ENCODE data around the gene ANKRD31. TPM values are rescaled to one million over a fixed set of nuclear protein-coding genes. Genes with fewer than 3 reads are reported as not detected.
"Not testable (repeated sequence)": the region's sequence is repeated elsewhere in the genome, so short reads cannot be mapped to it uniquely, and the experiment has no call there.

The ANKRD31 gene
- total RNA-seq, 1 experiment from 2014 or later = 1.5 TPM

DNA sequence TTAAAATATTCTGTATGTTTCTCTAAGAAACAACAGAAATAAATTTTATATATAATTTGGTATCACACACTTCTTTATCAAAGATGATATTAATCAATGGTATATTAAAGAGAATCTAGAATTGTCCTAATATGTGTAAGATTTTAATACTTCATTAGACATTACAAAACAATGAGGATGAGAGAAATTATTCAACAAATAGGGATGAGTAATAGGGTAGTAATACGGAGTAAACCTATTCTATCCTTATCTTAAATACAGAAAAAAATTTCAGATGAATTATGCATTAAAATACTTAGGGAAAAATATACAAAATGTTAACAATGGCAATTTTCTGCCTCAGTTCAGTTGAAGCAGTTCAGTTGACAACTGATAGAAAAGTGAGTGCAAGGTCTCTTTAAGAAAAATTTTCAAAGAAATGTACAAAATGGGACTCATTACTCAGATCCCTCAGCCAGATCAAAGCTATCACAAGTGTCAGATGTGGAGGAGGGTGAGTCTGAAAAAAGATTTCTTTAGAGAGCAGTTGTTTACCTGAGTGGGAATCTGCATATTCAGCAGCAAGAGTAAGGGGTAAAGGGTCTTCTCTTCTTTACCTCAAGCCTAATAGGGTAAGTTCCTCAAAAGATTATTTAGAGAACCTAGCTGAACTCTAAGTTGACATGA lies 127.6 kb downstream of the ANKRD31 start:
- Mint-ChIP-seq H3K9me3 (ENCODE audit: low read depth, unreplicated experiment) (no peaks in the 10 kb centered on the region), H3K4me1 (ENCODE audit: low read depth, unreplicated experiment) (peaks cover 12% of the 10 kb centered on the region), H3K4me3 (ENCODE audit: low read depth, unreplicated experiment) (no peak overlapping the region), H3K27me3 (ENCODE audit: unreplicated experiment) (no peaks in the 10 kb centered on the region), H3K27ac (ENCODE audit: unreplicated experiment) (no peak overlapping the region), H3K36me3 (ENCODE audit: insufficient read depth, unreplicated experiment) (no peaks in the 10 kb centered on the region)
- CTCF ChIA-PET = no interaction called here
- no TSS peak for BruUV-seq (replicated peaks)
- TF ChIP-seq, protein P1, sequence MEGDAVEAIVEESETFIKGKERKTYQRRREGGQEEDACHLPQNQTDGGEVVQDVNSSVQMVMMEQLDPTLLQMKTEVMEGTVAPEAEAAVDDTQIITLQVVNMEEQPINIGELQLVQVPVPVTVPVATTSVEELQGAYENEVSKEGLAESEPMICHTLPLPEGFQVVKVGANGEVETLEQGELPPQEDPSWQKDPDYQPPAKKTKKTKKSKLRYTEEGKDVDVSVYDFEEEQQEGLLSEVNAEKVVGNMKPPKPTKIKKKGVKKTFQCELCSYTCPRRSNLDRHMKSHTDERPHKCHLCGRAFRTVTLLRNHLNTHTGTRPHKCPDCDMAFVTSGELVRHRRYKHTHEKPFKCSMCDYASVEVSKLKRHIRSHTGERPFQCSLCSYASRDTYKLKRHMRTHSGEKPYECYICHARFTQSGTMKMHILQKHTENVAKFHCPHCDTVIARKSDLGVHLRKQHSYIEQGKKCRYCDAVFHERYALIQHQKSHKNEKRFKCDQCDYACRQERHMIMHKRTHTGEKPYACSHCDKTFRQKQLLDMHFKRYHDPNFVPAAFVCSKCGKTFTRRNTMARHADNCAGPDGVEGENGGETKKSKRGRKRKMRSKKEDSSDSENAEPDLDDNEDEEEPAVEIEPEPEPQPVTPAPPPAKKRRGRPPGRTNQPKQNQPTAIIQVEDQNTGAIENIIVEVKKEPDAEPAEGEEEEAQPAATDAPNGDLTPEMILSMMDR (IDR thresholded peaks at IDR 0.05; ENCODE audit: unreplicated experiment) = no peak
- intact Hi-C loops (cut with micrococcal nuclease; ENCODE audit: unreplicated experiment) = no loop called here
- no peak for DNase-seq

DNA sequence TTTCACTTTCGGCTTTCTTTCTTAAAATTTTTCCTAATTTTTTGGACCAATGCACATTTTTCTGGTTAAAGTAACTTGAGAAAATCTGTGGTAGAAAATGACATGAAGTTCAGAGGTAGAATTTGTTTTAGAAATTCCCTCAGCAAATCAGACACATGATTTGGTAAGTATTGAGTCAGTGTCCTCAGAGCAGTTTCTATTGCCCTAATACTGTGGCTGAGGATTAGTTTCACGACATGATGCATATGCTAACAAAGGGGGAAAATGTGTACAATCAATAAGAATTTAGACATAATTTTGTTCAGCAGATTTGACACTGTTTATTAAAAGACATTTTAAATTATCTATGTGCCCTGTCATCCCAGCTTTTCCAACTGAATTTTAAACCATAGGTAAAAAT lies 128.2 kb downstream of the ANKRD31 start:
- CTCF ChIA-PET = no interaction called here
- Mint-ChIP-seq H3K27me3 (ENCODE audit: unreplicated experiment) (no peaks in the 10 kb centered on the region), H3K27ac (ENCODE audit: unreplicated experiment) (no peak overlapping the region), H3K36me3 (ENCODE audit: insufficient read depth, unreplicated experiment) (no peaks in the 10 kb centered on the region), H3K4me3 (ENCODE audit: low read depth, unreplicated experiment) (no peak overlapping the region), H3K9me3 (ENCODE audit: low read depth, unreplicated experiment) (no peaks in the 10 kb centered on the region), H3K4me1 (ENCODE audit: low read depth, unreplicated experiment) (peaks cover 12% of the 10 kb centered on the region)
- intact Hi-C loops (cut with micrococcal nuclease; ENCODE audit: unreplicated experiment) = no loop called here
- no peak for DNase-seq
- TF ChIP-seq, protein P1 (IDR thresholded peaks at IDR 0.05; ENCODE audit: unreplicated experiment) = no peak
- no TSS peak for BruUV-seq (replicated peaks)

DNA sequence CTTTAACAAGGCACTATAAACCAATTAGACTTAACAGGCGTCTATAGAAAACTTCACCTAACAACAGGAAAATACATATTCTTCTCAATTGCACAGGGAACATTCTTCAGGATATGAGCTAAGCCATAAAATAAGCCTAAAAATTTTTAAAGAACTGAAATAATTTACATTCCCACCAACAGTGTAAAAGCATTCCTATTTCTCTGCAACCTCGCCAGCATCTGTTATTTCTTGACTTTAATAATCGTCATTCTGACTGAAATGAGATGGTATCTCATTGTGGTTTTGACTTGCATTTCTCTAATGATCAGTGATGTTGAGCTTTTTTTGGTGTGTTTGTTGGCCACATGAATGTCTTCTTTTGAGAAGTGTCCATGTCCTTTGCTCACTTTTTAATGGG lies 140.7 kb downstream of the ANKRD31 start:
- H3K27me3 Mint-ChIP-seq (ENCODE audit: unreplicated experiment); CTCF ChIA-PET; DNase-seq; H3K4me1 Mint-ChIP-seq (ENCODE audit: low read depth, unreplicated experiment); H3K4me3 Mint-ChIP-seq (ENCODE audit: low read depth, unreplicated experiment); H3K36me3 Mint-ChIP-seq (ENCODE audit: insufficient read depth, unreplicated experiment); H3K9me3 Mint-ChIP-seq (ENCODE audit: low read depth, unreplicated experiment); H3K27ac Mint-ChIP-seq (ENCODE audit: unreplicated experiment); BruUV-seq (replicated peaks); intact Hi-C loops (cut with micrococcal nuclease; ENCODE audit: unreplicated experiment): not testable (repeated sequence)

DNA sequence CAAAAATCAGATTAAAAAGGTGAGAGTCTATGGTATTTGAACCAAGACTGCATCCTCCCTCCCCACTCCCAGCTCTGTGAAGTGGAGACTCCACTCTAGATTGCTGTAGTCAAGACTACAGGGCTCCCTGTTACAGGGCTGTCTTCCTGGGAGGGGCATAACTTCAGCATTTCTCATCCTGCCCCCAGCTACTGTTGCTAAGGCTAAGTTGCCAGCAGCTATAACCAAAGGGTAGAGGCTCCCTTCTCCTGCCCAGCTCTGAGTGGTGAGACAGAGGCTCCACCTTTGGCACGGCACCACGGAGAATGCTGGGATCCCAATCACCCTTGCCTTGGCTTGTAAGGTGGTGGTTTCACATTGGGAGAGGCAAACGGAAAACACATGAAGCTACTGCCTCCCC lies 145.1 kb downstream of the ANKRD31 start:
- CTCF ChIA-PET = interaction anchor here (0.7 to 1.4 kb wide), 2 partner anchors 20 to 166 kb away, joined by 3 read pairs; no protein-coding TSS in a partner anchor
- no peaks in the 10 kb centered on the region for H3K36me3 Mint-ChIP-seq (ENCODE audit: insufficient read depth, unreplicated experiment)
- no peak overlapping the region for H3K27ac Mint-ChIP-seq (ENCODE audit: unreplicated experiment)
- TF ChIP-seq, protein P1 (IDR thresholded peaks at IDR 0.05; ENCODE audit: unreplicated experiment) = no peak
- no peaks in the 10 kb centered on the region for H3K9me3 Mint-ChIP-seq (ENCODE audit: low read depth, unreplicated experiment)
- BruUV-seq (replicated peaks) = no TSS peak
- no peaks in the 10 kb centered on the region for H3K27me3 Mint-ChIP-seq (ENCODE audit: unreplicated experiment)
- intact Hi-C loops (cut with micrococcal nuclease; ENCODE audit: unreplicated experiment) = no loop called here
- H3K4me3 Mint-ChIP-seq (ENCODE audit: low read depth, unreplicated experiment) = no peak overlapping the region
- peaks cover 13% of the 10 kb centered on the region for H3K4me1 Mint-ChIP-seq (ENCODE audit: low read depth, unreplicated experiment)
- no peak for DNase-seq

DNA sequence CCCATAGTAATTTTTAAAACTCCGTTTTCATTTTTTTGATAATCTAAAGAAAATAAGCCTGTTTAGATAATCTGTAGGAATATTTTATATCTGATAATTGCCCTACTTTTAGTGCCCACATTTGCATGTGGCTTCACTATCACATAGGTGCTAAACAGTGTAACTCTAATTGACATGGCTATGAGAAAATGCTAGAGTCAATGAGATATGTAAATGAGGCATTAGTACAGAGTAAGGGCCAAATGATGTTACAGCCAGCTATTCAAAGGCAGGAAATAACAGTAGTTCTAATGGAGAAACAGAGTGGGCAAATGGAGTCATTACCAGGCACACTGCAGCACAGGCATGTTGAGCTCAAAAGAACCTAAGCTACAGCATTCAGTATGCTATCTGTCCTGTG lies 147.0 kb downstream of the ANKRD31 start:
- Mint-ChIP-seq H3K27me3 (ENCODE audit: unreplicated experiment) (no peaks in the 10 kb centered on the region), H3K27ac (ENCODE audit: unreplicated experiment) (no peak overlapping the region), H3K4me1 (ENCODE audit: low read depth, unreplicated experiment) (peaks cover 15% of the 10 kb centered on the region), H3K9me3 (ENCODE audit: low read depth, unreplicated experiment) (no peaks in the 10 kb centered on the region), H3K36me3 (ENCODE audit: insufficient read depth, unreplicated experiment) (no peaks in the 10 kb centered on the region), H3K4me3 (ENCODE audit: low read depth, unreplicated experiment) (no peak overlapping the region)
- CTCF ChIA-PET = no interaction called here
- intact Hi-C loops (cut with micrococcal nuclease; ENCODE audit: unreplicated experiment) = no loop called here
- TF ChIP-seq, protein P1 (IDR thresholded peaks at IDR 0.05; ENCODE audit: unreplicated experiment) = no peak
- DNase-seq = no peak
- no TSS peak for BruUV-seq (replicated peaks)

All from Calu3 (cell line).